ENCODE data around the gene ANK3.

DNA sequence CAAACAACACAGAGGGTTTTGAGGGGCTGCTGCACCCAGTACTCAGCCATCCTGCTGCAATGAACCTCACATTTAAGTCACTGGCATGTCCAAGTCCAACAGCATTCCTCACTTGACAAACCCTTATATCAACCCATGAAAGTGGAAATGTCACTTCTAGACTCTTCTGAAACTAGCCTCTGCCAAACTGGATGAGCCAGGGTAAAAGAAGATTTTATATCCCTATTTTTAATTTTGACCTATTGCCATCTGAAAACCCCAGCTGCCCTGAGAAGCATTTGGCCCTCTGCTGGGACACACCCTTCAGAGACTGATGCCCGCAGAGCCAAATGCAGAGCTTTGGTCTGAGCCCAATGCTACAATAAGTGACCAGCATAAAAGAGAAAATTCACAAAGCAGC, 201.1 kb downstream of the ANK3 start:
- TF ChIP-seq, protein P1, sequence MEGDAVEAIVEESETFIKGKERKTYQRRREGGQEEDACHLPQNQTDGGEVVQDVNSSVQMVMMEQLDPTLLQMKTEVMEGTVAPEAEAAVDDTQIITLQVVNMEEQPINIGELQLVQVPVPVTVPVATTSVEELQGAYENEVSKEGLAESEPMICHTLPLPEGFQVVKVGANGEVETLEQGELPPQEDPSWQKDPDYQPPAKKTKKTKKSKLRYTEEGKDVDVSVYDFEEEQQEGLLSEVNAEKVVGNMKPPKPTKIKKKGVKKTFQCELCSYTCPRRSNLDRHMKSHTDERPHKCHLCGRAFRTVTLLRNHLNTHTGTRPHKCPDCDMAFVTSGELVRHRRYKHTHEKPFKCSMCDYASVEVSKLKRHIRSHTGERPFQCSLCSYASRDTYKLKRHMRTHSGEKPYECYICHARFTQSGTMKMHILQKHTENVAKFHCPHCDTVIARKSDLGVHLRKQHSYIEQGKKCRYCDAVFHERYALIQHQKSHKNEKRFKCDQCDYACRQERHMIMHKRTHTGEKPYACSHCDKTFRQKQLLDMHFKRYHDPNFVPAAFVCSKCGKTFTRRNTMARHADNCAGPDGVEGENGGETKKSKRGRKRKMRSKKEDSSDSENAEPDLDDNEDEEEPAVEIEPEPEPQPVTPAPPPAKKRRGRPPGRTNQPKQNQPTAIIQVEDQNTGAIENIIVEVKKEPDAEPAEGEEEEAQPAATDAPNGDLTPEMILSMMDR (IDR thresholded peaks at IDR 0.05 in 8 of 11, conservative IDR thresholded peaks at IDR 0.05 in 3 of 11), result no peak
- TF ChIP-seq POLR2A (IDR thresholded peaks at IDR 0.05) (no peak), POLR2AphosphoS5 (IDR thresholded peaks at IDR 0.05) (no peak)

All from spleen (tissue), 7 donors.